ENCODE data around the gene EZR.

GRCh38 chr6:158817728-158818580 is 1.2 kb downstream of the EZR start:
- peak; percentile 71 to 85 (median 80) for TF ChIP-seq POLR2AphosphoS5 (IDR thresholded peaks at IDR 0.05)
- no peak for TF ChIP-seq CTCF (IDR thresholded peaks at IDR 0.05)

Data from breast epithelium (tissue), 3 donors.